T-helper 2 cell treated with Interferon-gamma antibody and Interleukin-4, amounts not matched to agents 5 μg/mL and 100 μg/mL, for 36 hours (primary cell): Measurements from ENCODE around the gene NRP1.

Experiments used
- DNase-seq: peaks from one replicate; pipeline ENCODE4 v3.0.0; 2021; ENCODE audit warnings: low spot score
- H3K27ac Mint-ChIP-seq: one replicate; pipeline ENCODE4 v1.8.0; 2021; ENCODE audit warnings: mild to moderate bottlenecking, mixed read lengths
- H3K27me3 Mint-ChIP-seq: one replicate; pipeline ENCODE4 v1.8.0; 2021; ENCODE audit warnings: low read depth, mixed read lengths
- H3K36me3 Mint-ChIP-seq: one replicate; pipeline ENCODE4 v1.8.0; 2021; ENCODE audit warnings: low read depth, mixed read lengths
- H3K4me1 Mint-ChIP-seq: one replicate; pipeline ENCODE4 v1.8.0; 2021; ENCODE audit warnings: low read depth, mixed read lengths
- H3K4me3 Mint-ChIP-seq: one replicate; pipeline ENCODE4 v1.8.0; 2022; ENCODE audit warnings: mild to moderate bottlenecking, moderate library complexity, mixed read lengths
- H3K9me3 Mint-ChIP-seq: one replicate; pipeline ENCODE4 v1.8.0; 2021; ENCODE audit warnings: mixed read lengths

NRP1 gene

GRCh38 chr10:33180390-33180789 lies 154.1 kb downstream of the NRP1 start:
- DNase-seq, result peak; percentile 15
- Mint-ChIP-seq H3K36me3 (no peaks in the 10 kb centered on the region), H3K9me3 (no peaks in the 10 kb centered on the region), H3K4me3 (no peak overlapping the region), H3K27ac (no peak overlapping the region), H3K27me3 (peaks cover 16% of the 10 kb centered on the region), H3K4me1 (no peaks in the 10 kb centered on the region)

DNA sequence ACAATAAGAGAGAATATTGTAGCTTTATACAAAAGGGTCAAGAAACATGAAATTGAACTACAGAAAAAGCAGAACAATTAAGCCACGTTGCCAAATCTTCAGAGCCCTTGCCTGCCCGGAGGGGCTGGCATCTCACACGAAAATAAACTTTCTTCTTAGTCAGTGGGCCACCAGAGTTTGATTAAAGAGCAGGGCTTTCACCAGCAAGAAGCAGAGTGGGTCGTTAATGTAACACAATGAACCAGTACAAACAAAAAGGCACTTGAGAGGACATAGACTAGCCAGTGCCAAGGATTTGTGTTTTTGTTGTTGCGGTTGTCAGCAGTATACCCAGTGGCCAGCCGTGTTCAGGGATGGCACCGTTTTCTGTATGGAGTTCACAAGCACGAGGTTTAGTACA lies 155.4 kb downstream of the NRP1 start:
- H3K4me1 Mint-ChIP-seq, result no peaks in the 10 kb centered on the region
- peaks cover 22% of the 10 kb centered on the region for H3K27me3 Mint-ChIP-seq
- H3K27ac Mint-ChIP-seq, result no peak overlapping the region
- DNase-seq, result no peak
- H3K36me3 Mint-ChIP-seq, result no peaks in the 10 kb centered on the region
- H3K9me3 Mint-ChIP-seq, result no peaks in the 10 kb centered on the region
- no peak overlapping the region for H3K4me3 Mint-ChIP-seq

DNA sequence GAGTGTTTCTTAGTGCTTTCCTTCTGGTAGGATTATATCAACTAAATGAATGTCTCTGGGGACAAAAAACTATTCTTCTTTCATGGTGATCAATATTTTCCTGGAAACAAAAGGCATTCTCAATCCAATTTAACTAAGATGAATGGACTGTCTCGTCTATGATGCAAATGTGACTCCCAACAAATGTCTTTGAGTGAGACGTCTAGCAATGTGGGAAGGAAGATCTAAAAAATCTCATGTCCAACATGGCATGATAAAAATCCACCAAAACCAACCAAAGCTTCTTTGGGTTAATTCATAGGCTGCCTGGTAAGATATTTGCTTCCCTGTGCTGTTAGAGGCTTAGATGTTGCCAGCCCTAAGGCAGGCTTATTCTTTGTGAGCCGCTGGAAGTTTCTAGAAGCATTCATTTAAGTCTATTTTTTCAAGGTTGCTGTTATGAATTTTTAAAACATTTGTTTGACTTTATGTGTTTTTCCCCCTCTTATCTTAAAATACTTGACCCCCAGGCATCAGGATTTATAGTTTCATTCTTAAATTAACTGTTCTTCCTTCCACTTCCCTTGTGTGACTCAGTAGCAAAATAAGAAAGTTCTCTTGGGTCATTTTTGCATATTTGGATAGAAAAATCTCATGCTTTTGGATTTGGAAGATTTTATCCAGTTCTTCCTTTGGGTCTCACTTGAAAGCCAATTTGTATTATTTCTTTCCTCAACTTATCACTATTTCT lies 156.3 kb downstream of the NRP1 start:
- no peaks in the 10 kb centered on the region for H3K4me1 Mint-ChIP-seq
- H3K9me3 Mint-ChIP-seq, result no peaks in the 10 kb centered on the region
- no peak overlapping the region for H3K27ac Mint-ChIP-seq
- peaks cover 24% of the 10 kb centered on the region for H3K27me3 Mint-ChIP-seq
- no peak overlapping the region for H3K4me3 Mint-ChIP-seq
- H3K36me3 Mint-ChIP-seq, result no peaks in the 10 kb centered on the region
- no peak for DNase-seq

DNA sequence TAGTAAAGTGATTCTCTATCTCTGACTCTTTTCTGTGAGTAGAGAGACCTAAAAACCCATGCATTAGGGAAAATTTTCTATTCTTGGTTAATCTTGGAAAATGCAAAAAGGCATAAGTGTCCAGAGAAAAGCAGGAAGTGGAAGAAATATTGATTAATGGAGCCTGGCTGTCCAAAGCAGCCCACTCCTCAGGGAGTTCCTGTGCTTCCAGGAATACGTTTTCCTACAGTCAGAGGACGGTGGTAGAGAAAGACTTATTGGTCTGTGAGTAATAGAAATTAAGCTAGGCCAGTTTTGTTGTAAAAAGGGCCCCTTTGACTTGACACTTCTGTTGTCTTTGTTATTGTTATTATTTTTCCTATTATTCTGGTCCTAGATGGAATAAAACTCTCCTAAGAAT lies 157.8 kb downstream of the NRP1 start:
- no peak overlapping the region for H3K27ac Mint-ChIP-seq
- peaks cover 27% of the 10 kb centered on the region for H3K27me3 Mint-ChIP-seq
- H3K4me1 Mint-ChIP-seq, result no peaks in the 10 kb centered on the region
- H3K4me3 Mint-ChIP-seq, result no peak overlapping the region
- H3K9me3 Mint-ChIP-seq, result no peaks in the 10 kb centered on the region
- H3K36me3 Mint-ChIP-seq, result no peaks in the 10 kb centered on the region
- no peak for DNase-seq

DNA sequence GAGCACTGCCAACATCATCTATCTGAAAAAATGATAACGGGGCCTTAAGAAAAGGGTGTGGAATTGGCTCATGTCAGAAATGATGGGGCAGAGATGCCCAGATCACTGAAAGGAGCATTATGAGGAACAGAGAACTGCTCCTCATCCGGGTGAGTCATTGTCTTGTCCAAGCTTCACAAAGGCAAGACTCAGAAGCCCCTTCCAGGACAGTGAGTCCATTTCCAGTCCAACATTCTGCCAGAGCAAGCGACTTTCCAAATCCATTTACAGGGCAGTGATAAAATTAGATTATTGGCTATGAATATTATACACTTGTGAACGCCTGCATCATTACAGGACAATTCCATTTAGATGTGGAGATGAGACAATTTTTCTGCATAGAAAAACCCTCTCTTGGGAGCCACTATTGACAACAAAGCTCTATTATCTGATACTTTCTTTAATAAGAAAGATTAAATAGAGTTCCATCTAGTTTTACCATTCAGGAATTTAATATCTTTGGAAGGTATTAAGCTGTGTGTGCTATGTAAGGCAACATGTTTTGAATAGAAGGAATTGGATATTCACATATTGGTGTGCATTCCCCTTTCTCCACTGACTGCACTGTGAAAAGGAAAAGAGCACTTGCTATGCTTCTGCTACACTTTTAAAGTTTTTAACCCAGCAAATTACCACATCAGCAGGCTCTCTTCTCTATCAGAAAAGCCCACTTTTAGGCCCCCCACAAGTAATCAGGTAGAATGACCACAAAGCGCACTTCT lies 159.6 kb downstream of the NRP1 start:
- DNase-seq, result no peak
- H3K4me1 Mint-ChIP-seq, result no peaks in the 10 kb centered on the region
- no peak overlapping the region for H3K27ac Mint-ChIP-seq
- H3K36me3 Mint-ChIP-seq, result no peaks in the 10 kb centered on the region
- peaks cover 27% of the 10 kb centered on the region for H3K27me3 Mint-ChIP-seq
- H3K9me3 Mint-ChIP-seq, result no peaks in the 10 kb centered on the region
- no peak overlapping the region for H3K4me3 Mint-ChIP-seq

DNA sequence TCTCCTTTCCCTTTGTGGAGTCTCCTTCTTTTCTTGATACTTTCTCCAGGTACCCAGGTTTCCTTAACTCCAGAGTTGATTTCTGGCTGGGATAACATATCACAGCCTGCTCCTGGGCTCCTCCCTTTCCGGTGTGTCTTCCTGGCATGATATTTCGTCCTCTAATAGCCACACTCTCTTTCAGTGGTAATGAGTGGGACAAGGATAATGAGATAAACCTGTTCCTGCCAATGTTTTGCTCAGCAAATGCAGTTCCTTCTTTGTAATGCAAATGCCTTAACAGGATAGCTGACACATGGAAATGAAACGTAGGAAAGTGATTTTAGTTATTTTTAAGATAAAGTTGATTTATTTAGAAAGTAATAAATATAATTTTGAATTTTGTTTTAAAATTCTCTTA lies 168.6 kb downstream of the NRP1 start:
- no peaks in the 10 kb centered on the region for H3K36me3 Mint-ChIP-seq
- peaks cover 2% of the 10 kb centered on the region for H3K4me1 Mint-ChIP-seq
- H3K4me3 Mint-ChIP-seq, result no peak overlapping the region
- no peak for DNase-seq
- H3K27me3 Mint-ChIP-seq, result peaks cover 16% of the 10 kb centered on the region
- H3K27ac Mint-ChIP-seq, result no peak overlapping the region
- H3K9me3 Mint-ChIP-seq, result no peaks in the 10 kb centered on the region

DNA sequence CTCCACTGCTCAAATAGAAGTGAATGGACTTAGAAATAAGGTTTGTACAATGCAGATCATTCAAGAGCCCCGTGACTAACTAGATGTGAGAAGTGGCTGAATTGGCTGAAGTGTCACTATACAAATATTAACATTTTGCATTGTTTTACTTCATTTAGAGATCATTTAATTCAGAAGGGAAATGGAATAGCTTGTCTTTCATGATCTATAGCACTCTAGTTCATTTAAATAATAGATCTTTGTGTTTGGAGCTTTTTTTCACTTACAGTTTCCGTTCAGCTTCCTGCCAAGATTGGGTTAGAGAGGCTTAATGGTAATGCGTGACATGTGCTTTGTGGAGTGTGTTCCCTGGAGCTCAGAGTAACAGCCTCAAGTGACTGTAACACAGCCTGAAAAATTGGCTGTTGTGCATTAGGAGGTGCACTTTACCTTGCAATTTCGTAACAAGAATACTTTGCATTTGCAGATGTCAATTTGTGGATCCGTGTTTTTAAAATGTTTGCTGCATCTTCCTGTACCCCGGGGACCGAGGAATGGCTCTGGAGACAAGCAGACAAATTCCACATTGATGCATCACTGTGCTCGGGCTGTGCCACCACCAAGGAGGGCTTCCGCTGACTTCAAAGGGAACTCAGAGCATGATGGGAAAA lies 170.3 kb downstream of the NRP1 start:
- no peaks in the 10 kb centered on the region for H3K36me3 Mint-ChIP-seq
- no peaks in the 10 kb centered on the region for H3K9me3 Mint-ChIP-seq
- no peak overlapping the region for H3K27ac Mint-ChIP-seq
- peaks cover 16% of the 10 kb centered on the region for H3K27me3 Mint-ChIP-seq
- no peak overlapping the region for H3K4me3 Mint-ChIP-seq
- H3K4me1 Mint-ChIP-seq, result peaks cover 2% of the 10 kb centered on the region
- DNase-seq, result no peak

- Mint-ChIP-seq H3K9me3 (no peaks in the 10 kb centered on the region), H3K4me1 (peaks cover 2% of the 10 kb centered on the region), H3K36me3 (no peaks in the 10 kb centered on the region), H3K27me3 (peaks cover 8% of the 10 kb centered on the region), H3K4me3 (no peak overlapping the region), H3K27ac (no peak overlapping the region)
- DNase-seq, result no peak
Measured at GRCh38 chr10:33162248-33162575, 172.3 kb downstream of the NRP1 start.

DNA sequence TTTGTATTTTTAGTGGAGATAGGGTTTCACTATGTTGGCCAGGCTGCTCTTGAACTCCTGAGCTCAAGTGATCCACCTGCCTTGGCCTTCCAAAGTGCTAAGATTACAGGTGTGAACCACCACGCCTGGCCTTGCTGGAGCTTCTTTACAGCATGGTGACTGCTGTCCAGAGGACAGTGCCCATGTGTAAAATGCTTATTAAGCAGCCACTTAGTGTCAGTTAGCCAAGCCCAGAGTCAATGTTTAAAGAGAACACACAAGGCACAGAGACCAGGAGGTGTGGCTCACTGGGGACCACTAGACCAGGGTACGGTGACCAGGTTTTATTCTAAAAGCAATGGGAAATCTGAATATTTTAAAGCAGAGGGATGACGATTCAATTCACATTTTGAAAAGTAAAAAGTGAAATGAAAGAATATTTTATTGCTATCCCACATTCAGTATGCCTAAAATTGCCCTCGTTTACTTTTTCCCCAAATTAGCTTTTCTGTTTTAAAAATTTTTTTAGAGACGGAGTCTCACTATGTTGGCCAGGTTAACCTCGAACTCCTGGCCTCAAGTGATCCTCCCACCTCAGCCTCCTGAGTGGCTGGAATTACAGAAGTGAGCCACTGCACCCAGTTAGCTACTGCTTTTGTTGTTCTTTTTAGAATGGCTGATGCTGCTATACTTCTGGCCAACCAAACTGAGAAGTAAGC lies 172.8 kb downstream of the NRP1 start:
- no peak for DNase-seq
- peaks cover 8% of the 10 kb centered on the region for H3K27me3 Mint-ChIP-seq
- H3K36me3 Mint-ChIP-seq, result no peaks in the 10 kb centered on the region
- H3K9me3 Mint-ChIP-seq, result no peaks in the 10 kb centered on the region
- no peak overlapping the region for H3K27ac Mint-ChIP-seq
- H3K4me3 Mint-ChIP-seq, result no peak overlapping the region
- H3K4me1 Mint-ChIP-seq, result peaks cover 2% of the 10 kb centered on the region

DNA sequence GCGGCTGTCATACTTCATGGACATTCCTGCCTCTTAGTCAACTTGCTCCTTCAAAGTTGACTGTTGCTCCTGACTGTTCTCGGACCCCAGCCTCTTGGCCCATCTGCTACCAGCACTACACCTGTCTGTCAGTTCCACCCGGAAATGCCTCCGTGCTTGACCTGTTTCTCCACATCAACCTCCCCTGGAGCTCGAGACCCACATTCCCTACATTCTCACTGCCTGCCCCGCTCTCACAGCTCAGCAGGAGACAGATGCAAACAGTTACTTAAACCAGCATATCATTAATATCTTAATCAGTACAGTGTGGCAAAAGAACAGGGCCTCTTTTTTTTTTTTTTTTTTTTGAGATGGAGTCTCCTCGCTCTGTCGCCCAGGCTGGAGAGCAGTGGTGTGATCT lies 174.3 kb downstream of the NRP1 start:
- Mint-ChIP-seq H3K9me3 (no peaks in the 10 kb centered on the region), H3K4me3 (no peak overlapping the region), H3K27ac (no peak overlapping the region), H3K36me3 (no peaks in the 10 kb centered on the region), H3K4me1 (peaks cover 10% of the 10 kb centered on the region), H3K27me3 (peaks cover 5% of the 10 kb centered on the region)
- no peak for DNase-seq

GRCh38 chr10:33157103-33157502 lies 177.4 kb downstream of the NRP1 start:
- no peak overlapping the region for H3K4me3 Mint-ChIP-seq
- no peaks in the 10 kb centered on the region for H3K27me3 Mint-ChIP-seq
- no peaks in the 10 kb centered on the region for H3K9me3 Mint-ChIP-seq
- H3K4me1 Mint-ChIP-seq, result peaks cover 28% of the 10 kb centered on the region
- no peak overlapping the region for H3K27ac Mint-ChIP-seq
- DNase-seq, result no peak
- peaks cover 3% of the 10 kb centered on the region for H3K36me3 Mint-ChIP-seq

DNA sequence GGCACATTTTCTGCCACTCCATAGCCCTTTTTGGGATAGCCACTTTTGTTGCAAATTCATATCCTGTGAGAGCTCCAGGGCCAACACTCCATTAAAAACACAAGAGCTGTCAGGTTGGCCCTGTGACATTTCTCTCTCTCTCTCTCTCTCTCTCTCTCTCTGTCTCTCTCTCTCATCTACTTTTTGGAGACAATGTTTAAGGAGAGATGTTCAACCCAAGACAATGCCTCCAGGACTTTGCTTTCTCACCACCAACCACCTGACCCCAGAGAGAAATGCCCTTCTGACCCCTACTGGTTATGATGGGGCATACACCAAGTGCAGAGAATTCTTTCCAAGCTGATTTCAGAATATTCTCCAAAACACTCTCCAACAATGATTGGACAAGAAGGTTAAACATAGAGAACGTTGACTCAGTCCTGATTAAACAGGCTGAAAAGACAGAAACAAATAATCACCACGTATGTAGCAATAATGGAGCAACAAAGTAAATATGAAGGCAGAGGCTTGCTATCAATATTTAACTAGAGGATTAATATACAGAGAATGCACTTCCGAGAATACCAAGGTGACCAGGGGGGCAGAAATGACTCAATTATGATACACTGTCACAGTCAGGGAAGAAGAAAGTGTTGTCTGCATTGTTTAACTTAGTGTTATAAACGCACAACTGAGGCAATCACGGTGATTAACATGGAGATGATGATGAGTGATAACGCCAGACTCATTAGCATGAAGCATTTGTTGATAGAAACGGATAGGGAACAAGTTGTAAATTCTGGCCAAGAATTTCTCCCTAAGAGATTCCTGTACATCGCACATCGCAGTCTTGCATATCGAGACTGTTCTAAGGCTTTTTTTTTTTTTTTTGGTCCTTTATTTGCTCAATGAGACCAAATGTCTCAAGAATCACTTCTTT lies 178.5 kb downstream of the NRP1 start:
- no peaks in the 10 kb centered on the region for H3K9me3 Mint-ChIP-seq
- DNase-seq, result no peak
- peak overlapping the region; percentile 74 for H3K27ac Mint-ChIP-seq
- H3K36me3 Mint-ChIP-seq, result peaks cover 6% of the 10 kb centered on the region
- no peaks in the 10 kb centered on the region for H3K27me3 Mint-ChIP-seq
- no peak overlapping the region for H3K4me3 Mint-ChIP-seq
- peaks cover 35% of the 10 kb centered on the region for H3K4me1 Mint-ChIP-seq

DNA sequence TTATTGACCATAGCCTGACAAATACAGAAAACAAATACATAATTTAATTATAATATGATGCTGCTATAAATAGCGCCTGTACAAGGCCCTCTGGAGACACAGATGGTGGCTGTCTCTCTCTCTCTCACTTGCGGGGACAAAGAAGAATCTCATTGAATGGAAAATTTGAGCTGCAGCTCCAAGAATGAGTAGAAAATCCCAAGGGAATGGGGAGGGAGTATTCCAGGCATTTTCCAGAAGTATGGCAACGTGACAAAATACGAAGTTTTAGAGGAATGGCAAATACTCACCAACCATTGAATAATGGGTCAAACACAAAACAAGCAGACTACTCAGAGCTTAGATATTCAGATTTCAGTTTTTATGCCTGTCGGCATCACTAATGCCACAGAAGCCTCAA lies 179.9 kb downstream of the NRP1 start:
- no peak for DNase-seq

More for the DNA sequence above, 179.9 kb downstream of the NRP1 start:
- Mint-ChIP-seq H3K4me1 (peaks cover 43% of the 10 kb centered on the region), H3K9me3 (no peaks in the 10 kb centered on the region), H3K27ac (no peak overlapping the region), H3K36me3 (peaks cover 7% of the 10 kb centered on the region), H3K27me3 (no peaks in the 10 kb centered on the region), H3K4me3 (no peak overlapping the region)
